Heart right ventricle (tissue), 16 donors: ENCODE measurements around the gene SLC35D1. TPM values are rescaled to one million over a fixed set of nuclear protein-coding genes. Genes with fewer than 3 reads are reported as not detected.
"Not testable (repeated sequence)": the region's sequence is repeated elsewhere in the genome, so short reads cannot be mapped to it uniquely, and the experiment has no call there.

Experiments used
- ATAC-seq, 8 donors: fragments of 200-7000 bp; cut with Tn5 transposase; one replicate each; pipeline ENCODE4 v1.9.1; 2020; ENCODE audit warnings: mild to moderate bottlenecking in 8 of 8, moderate library complexity in 8 of 8, moderate number of reproducible peaks in 1 of 8
- DNase-seq, 2 donors: peaks; one replicate each; pipeline ENCODE4 v3.0.0-alpha.2; 2020
- H3K27ac ChIP-seq, 10 donors: fragments of 200-600 bp; sonication (generic) in 2 of 10; one replicate each; pipeline versions ENCODE4 v1.5.0 to v1.8.0; 2020 to 2022; ENCODE audit warnings: mild to moderate bottlenecking in 3 of 10
- H3K27me3 ChIP-seq, 7 donors: fragments of 200-600 bp; one replicate each; pipeline ENCODE4 v1.8.0; 2021 to 2022; ENCODE audit warnings: mild to moderate bottlenecking in 2 of 7
- H3K36me3 ChIP-seq, 9 donors: fragments of 200-600 bp; sonication (generic) in 1 of 9; one replicate each; pipeline versions ENCODE4 v1.5.0 to v1.8.0; 2020 to 2022; ENCODE audit warnings: mild to moderate bottlenecking in 2 of 9
- H3K4me1 ChIP-seq, 9 donors: fragments of 200-600 bp; sonication (generic) in 1 of 9; one replicate each; pipeline versions ENCODE4 v1.5.0 to v1.8.0; 2020 to 2022; ENCODE audit warnings: mild to moderate bottlenecking in 4 of 9
- H3K4me3 ChIP-seq, 10 donors: fragments of 200-600 bp; sonication (generic) in 2 of 10; one replicate each; pipeline versions ENCODE4 v1.5.0 to v1.8.0; 2020 to 2022; ENCODE audit warnings: mild to moderate bottlenecking in 7 of 10, moderate library complexity in 2 of 10
- H3K9me3 ChIP-seq, 11 donors: fragments of 200-600 bp in 10 of 11; sonication (generic) in 2 of 11; one replicate each; pipeline versions ENCODE4 v1.5.0 to v1.8.0; 2013 to 2022; ENCODE audit warnings: mild to moderate bottlenecking in 2 of 11, control low read depth in 1 of 11, moderate library complexity in 1 of 11
- WGBS, 2 donors: extraction: QIAGEN DNeasy Blood & Tissue Kit; methylation state at CpG; one replicate each; pipeline ENCODE4 v1.1.7; 2013; ENCODE audit warnings: inconsistent platforms in 1 of 2; 5-methylcytosine and 5-hydroxymethylcytosine counted together
- intact Hi-C, 10 donors: fragments of 100-400 bp; cut with DNase I; formaldehyde crosslinking; loops; one replicate each; pipeline versions ENCODE4 v1.11.1 to v1.14.2; 2022
- polyA plus RNA-seq, 2 donors: library from polyadenylated mRNA; stranded (reverse); fragments of 200-250 nt; gene quantifications; one replicate each; pipeline ENCODE4 v1.2.3, GENCODE V29; 2013
- total RNA-seq, 10 donors: library from RNA; stranded (reverse); fragmentation: NEBNext Ultra II Directional in 3 of 10; extraction: Animal tissue kit (Norgen Biotek cat#: 25700) in 3 of 10; gene quantifications; one replicate each; pipeline versions ENCODE4 v1.2.1 to v1.2.4, GENCODE V29; 2021 to 2023
- TF ChIP-seq, protein P1 (sequence below), 9 donors: fragments of 200-600 bp; sonication (generic) in 2 of 9; IDR thresholded peaks; one replicate each; pipeline versions ENCODE4 v1.5.0 to v1.8.0; 2021 to 2022; ENCODE audit warnings: antibody characterized with exemption in 9 of 9, mild to moderate bottlenecking in 5 of 9, moderate library complexity in 1 of 9
- donor health status: Arrhythmogenic right ventricular cardiomyopathy.
- donor health status: ischemic (EF 13 %, LVEDD 7.1; RV severe dilation, severe dysfunction).
- donor health status: healthy with polysubstance abuse.
- donor health status: DM: no; HTN: yes; CAD: no.
- donor health status: DM: no; HTN: no; CAD: no.
- donor health status: ischemic (EF 25% LVEDD 6.9; RV normal size, moderate dysfunction).
- donor health status: ischemic (EF 25% LVEDD 5.7; RV mildly dilated, moderate dysfunction).
- donor health status: healthy.
- donor health status: DM: yes; HTN: yes; CAD: no.
- donor health status: Ischemic cardiomyopathy.
- donor health status: ischemic (EF 35%, LVEDD 5.7; RV mildly dilated, moderate dysfunction).
- donor health status: nonischemic (EF 11% LVEDD 7.7; RV severe dilation, severe dysfunction).
- donor health status: DM: yes; HTN: yes; CAD: no.
- donor health status: PGD.
- donor health status: ischemic (EF 29% LVEDD 5.4; RV normal size, mild dysfunction).
- donor health status: nonischemic (EF 23%, LVEDD 6.1; RV moderate dilation, normal function).

SLC35D1 gene
- total and polyA plus RNA-seq, 12 donors, result 1.6 to 5.8 (median 4.7) TPM

DNA sequence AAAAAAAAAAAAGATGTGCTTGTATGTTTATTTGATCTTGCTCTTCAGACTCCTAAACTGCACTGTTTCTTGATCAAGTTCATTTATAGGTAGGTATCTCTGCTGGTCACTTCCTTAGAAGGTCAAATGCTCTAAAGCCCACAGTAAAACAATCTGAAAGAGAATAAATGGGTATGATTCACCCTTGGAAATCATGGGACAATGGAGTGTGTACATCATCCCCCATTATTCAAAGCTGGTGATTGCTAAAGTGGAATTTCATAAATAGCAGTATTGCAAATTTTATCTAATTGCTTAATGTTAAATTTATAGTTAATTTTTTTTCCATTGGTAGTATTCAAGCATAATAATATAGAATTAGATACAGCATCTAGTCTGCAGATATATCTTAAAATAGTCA is 75.7 kb downstream of the SLC35D1 start:
- H3K27ac ChIP-seq, result no peak overlapping the region
- no peaks in the 10 kb centered on the region for H3K27me3 ChIP-seq
- no peak overlapping the region for H3K4me3 ChIP-seq
- ATAC-seq (no peak), DNase-seq (no peak)
- peaks cover 0 to 98% (median 21%) of the 10 kb centered on the region in 9 donors for H3K36me3 ChIP-seq
- TF ChIP-seq, protein P1, sequence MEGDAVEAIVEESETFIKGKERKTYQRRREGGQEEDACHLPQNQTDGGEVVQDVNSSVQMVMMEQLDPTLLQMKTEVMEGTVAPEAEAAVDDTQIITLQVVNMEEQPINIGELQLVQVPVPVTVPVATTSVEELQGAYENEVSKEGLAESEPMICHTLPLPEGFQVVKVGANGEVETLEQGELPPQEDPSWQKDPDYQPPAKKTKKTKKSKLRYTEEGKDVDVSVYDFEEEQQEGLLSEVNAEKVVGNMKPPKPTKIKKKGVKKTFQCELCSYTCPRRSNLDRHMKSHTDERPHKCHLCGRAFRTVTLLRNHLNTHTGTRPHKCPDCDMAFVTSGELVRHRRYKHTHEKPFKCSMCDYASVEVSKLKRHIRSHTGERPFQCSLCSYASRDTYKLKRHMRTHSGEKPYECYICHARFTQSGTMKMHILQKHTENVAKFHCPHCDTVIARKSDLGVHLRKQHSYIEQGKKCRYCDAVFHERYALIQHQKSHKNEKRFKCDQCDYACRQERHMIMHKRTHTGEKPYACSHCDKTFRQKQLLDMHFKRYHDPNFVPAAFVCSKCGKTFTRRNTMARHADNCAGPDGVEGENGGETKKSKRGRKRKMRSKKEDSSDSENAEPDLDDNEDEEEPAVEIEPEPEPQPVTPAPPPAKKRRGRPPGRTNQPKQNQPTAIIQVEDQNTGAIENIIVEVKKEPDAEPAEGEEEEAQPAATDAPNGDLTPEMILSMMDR (IDR thresholded peaks at IDR 0.05), result no peak
- intact Hi-C loops, result loop anchor here in 1 of 10 donors (2.0 kb wide), 1 partner anchor 19 kb away; no protein-coding TSS in a partner anchor
- no peaks in the 10 kb centered on the region for H3K9me3 ChIP-seq
- H3K4me1 ChIP-seq, result peaks cover 0 to 24% (median 11%) of the 10 kb centered on the region in 9 donors

DNA sequence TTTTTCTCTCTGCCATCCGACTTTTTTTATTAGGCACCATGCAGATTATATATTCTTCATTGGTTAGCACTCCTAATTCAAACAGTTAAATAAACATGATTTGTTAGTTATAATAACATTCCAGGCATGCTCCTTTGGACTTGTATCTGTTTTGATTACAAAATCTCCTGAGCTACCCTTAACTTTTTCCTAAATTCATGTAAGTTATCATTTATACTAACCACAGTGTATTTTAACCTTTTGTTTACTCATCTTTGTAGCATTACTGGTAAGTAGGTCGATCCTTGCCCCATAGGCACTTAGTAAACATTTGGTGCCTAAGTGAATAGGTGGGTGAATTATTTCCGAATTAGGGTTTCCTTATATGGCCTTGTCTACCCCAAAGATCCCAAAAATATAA is 85.4 kb downstream of the SLC35D1 start:
- Histone ChIP-seq H3K27ac (no peak overlapping the region), H3K27me3 (no peaks in the 10 kb centered on the region), H3K9me3 (peaks cover 0 to 12% (median 0%) of the 10 kb centered on the region in 11 donors), H3K4me1 (no peaks in the 10 kb centered on the region), H3K4me3 (no peak overlapping the region), H3K36me3 (peaks cover 0 to 99% (median 41%) of the 10 kb centered on the region in 9 donors)
- ATAC-seq (no peak), DNase-seq (no peak)
- intact Hi-C loops, result no loop called here
- WGBS, 2 donors, result 98% methylated on average over 3 of the region's 3 CpGs
- TF ChIP-seq, protein P1 (IDR thresholded peaks at IDR 0.05), result no peak

DNA sequence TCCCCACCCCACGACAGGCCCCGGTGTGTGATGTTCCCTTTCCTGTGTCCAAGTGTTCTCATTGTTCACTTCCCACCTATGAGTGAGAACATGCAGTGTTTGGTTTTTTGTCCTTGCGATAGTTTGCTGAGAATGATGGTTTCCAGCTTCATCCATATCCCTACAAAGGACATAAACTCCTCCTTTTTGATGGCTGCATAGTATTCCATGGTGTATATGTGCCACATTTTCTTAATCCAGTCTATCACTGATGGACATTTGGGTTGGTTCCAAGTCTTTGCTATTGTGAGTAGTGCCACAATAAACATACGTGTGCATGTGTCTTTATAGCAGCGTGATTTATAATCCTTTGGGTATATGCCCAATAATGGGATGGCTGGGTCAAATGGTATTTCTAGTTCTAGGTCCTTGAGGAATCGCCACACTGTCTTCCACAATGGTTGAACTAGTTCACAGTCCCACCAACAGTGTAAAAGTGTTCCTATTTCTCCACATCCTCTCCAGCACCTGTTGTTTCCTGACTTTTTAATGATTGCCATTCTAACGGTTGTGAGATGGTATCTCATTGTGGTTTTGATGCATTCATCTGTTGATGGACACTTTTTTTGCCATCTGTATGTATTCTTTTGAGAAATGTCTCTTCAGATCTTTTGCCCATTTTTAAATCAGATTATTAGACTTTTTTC is 87.6 kb downstream of the SLC35D1 start:
- ATAC-seq, intact Hi-C loops: not testable (repeated sequence)
- H3K36me3 ChIP-seq, result peaks cover 0 to 99% (median 43%) of the 10 kb centered on the region in 9 donors

DNA sequence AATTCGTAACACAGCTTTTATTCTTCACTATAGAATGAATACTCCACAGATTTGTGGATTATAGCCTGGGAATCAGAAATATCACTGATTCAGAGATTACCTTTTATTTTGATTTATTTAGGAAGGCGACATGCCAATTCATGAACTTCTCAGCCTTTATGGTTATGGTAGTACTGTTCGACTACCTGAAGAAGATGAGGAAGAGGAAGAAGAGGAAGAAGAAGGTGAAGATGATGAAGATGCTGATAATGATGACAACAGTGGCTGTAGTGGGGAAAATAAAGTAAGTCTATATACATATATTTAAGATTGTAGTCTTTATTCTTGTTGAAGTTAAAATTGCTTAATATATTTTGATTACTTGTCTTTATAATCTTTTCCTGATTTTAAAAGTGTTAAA is 96.0 kb downstream of the SLC35D1 start:
- 94 to 98% methylated on average over 3 of the region's 3 CpGs for WGBS, 2 donors
- no peaks in the 10 kb centered on the region for H3K9me3 ChIP-seq
- peaks cover 0 to 10% (median 3%) of the 10 kb centered on the region in 9 donors for H3K4me1 ChIP-seq
- H3K27me3 ChIP-seq, result no peaks in the 10 kb centered on the region
- no peak overlapping the region for H3K27ac ChIP-seq
- intact Hi-C loops, result loop anchor here in 1 of 10 donors (2.0 kb wide), 1 partner anchor 21 kb away; no protein-coding TSS in a partner anchor
- DNase-seq (no peak), ATAC-seq (no peak)
- peaks cover 0 to 100% (median 31%) of the 10 kb centered on the region in 9 donors for H3K36me3 ChIP-seq
- no peak overlapping the region for H3K4me3 ChIP-seq
- TF ChIP-seq, protein P1 (IDR thresholded peaks at IDR 0.05), result no peak

More for the DNA sequence above, 87.6 kb downstream of the SLC35D1 start:
- WGBS, 2 donors, result 95 to 96% methylated on average over 6 to 7 of the region's 7 CpGs
- H3K4me1 ChIP-seq, H3K27ac ChIP-seq, DNase-seq, H3K27me3 ChIP-seq, H3K4me3 ChIP-seq: not testable (repeated sequence)
- peaks cover 0 to 12% (median 0%) of the 10 kb centered on the region in 11 donors for H3K9me3 ChIP-seq

DNA sequence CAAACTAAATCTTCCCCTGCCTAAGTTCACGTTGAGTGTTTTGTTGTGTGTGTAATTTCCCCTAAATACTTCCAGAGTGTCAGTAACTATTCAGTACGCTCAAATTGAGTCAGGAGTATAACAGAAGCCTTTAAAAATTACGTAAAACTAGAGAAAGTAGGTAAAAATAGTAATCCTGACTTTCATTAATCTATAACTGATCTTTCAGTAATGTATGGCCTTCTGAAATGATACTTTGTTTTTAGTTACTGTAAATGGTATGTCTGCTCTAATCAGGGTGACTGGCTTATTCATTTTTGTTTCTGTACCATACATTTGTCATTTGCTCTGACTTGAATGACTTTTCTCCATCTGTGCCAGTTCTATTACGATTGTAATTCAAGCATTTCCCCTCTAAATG is 99.7 kb downstream of the SLC35D1 start:
- Histone ChIP-seq H3K4me1 (peaks cover 0 to 10% (median 4%) of the 10 kb centered on the region in 9 donors), H3K27ac (no peak overlapping the region), H3K27me3 (no peaks in the 10 kb centered on the region), H3K9me3 (no peaks in the 10 kb centered on the region), H3K36me3 (peaks cover 0 to 100% (median 38%) of the 10 kb centered on the region in 9 donors), H3K4me3 (no peak overlapping the region)
- 86 to 90% methylated on average over 4 of the region's 4 CpGs for WGBS, 2 donors
- no peak for ATAC-seq
- intact Hi-C loops, result no loop called here
- TF ChIP-seq, protein P1 (IDR thresholded peaks at IDR 0.05), result no peak
- no peak for DNase-seq
